Bone marrow (tissue), 2 donors: ENCODE measurements around the gene ZNF345.

ENCODE experiments used
- DNase-seq, 2 donors: peaks; one replicate each; lab custom pipeline; 2025; lab: John Stamatoyannopoulos, UW

Gene ZNF345

DNA sequence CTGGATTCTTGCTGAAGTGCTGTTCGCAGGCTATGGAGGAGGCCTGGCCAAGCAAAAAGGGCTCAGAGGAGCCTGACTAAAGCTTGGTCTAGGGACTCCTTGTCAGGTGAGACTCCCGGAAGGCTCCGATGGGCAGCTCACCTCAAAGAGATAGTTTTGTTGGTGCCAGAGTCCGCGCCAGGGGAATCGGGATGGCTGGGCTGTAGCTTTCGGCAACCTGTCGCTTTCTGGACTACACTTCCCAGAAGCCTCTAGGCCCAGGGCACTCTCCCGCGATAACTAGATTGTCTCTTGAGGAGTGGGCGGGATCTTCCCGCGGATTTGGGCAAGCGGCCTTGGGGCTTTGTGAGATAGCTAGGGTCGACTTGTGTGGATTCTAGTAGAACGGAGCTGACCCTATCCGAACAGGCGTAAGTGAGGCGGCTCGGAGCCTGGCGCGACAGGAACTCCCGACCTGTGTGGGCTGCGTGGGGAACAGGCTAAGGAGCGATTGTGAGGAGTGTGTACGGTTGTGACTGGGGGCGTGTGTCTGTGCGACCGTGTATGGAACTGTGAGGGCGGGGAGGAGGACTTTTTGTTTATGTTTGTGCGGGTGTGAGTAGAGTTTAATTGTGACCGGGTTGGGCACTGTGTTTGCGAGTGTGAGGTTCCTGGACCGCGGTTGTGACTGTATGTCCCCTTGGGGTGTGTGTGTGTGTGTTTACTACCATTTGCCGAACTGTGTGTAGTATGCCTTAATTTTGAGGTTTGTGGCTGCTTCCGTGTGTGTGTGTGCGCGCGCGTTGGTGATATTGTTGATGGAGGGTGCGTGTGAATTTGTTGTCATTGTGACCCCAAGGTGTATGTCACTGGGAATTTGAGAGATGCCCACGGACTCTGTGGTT is at the start of gene ZNF345:
Gene ZNF345, plus strand, starts transcription at position 318 of the 884 bp plus-strand sequence. CDS start 25,955 bp downstream, outside the sequence.
- peak; percentile 62 to 89 for DNase-seq

GRCh38 chr19:36805364-36805763 is 45.3 kb upstream of the ZNF345 start:
- no peak for DNase-seq

DNA sequence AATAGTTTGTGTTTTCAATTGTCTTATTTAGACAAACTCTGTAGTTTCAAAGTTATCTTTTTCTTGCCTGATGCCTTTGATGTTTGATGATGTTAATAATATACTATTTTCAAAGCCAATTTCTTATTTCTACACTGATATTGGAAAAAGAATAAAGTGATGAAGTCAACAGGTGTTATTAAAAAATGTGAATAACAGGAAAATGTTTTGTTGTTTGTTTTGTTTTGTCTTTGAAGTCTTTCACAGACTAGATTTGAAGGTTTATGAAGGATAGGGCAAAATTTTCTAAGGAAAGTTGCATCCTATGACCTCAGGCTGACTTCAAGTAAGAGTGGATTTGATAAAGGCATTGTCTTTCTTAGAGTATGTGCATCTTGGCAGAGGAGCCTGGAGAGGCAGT is 43.6 kb upstream of the ZNF345 start:
- DNase-seq = no peak

GRCh38 chr19:36819130-36819630 is 31.5 kb upstream of the ZNF345 start:
- no peak for DNase-seq

DNA sequence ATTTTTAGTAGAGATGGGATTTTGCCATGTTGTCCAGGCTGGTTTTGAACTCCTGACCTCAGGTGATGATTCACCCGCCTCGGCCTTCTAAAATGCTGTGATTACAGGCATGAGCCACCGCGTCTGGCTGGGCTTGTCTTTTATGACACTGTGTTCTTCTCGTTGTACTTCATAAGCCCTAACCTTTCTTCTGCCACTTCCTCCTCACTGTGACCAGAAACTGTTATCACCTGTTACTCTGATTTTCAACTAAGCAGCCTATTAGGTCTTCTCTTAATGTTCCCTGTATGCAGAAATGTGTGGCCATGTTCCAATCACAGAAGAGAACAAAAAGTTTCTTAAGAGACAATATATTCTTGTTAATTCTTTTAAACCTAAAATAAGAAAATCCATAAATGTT is 28.9 kb upstream of the ZNF345 start:
- no peak for DNase-seq

DNA sequence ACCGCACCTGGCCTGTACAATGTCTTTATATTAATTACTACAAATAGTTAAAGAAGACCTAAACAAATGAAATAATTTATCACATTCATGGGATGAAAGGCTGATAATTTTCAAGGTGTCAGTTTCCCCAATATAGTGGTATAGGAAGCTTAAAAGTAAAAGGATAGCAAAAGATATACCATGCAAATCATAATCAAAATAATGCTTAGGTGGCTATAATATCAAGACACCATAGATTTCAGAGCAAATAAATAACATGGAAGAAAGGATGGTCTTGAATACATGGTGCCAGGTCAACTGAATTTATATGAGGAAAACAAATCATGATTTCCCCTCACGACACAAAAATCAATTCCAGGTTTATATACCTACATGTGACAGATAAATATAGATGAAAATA is 17.2 kb upstream of the ZNF345 start:
- no peak for DNase-seq

DNA sequence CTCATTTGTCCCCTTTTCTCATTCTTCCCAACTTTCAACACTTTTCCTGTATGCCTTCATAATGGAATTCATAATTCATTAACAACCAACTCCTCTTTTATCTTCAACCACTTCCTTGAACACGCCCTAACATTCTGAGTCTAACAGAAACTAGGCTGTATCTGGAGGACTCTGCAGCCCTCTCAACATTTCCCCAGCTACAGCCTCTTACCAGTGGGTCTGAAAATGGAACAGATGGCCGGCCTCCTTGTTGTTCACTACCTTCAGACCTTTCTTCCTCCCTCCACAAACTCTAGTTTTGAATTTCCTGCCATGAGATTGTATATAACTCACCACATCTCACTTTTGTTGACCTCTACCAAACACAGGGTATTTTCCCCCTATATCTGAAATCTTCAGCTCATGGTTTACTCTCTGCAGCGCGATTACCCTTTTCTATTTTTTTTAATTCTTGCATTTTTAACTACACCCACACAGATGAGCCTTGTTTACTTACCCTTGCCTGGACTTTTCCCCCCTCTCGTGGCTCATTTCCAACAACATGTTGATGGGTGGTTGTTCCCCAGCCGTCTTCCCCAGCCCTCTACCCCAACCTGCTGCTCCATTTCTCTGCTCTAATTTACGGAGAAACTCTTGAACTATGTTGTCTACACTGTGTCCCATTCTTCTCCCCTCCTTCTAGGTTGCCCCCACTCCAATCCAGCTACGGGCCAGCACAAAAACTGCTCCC is 13.3 kb upstream of the ZNF345 start:
- no peak for DNase-seq

GRCh38 chr19:36837906-36838783 is 12.5 kb upstream of the ZNF345 start, which contains the start of gene ZNF790:
ZNF790 (minus strand) TSS chr19:36838387; CDS start chr19:36825619, 12,768 bp downstream.
- peak; percentile 49 to 90 for DNase-seq

GRCh38 chr19:36838784-36839324 is 11.8 kb upstream of the ZNF345 start:
- DNase-seq = no peak

DNA sequence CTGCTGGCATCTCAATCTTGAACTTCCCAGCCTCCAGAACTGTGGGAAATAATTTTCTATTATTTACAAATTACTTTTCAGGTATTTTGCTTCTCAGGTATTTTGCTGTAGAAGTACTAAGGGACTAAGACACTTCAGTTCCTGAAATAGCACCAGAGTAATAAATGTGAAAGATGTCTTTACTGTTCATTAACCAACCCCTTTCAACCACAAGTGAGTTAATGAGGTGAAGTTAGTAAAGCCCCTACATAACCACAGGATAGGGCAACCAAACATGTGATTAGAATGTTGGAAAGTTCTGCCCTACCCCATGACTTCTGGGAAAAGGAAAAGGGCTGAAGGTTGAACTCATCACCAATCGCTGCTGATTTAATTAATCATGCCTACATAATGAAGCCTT is 2.7 kb upstream of the ZNF345 start:
- DNase-seq = no peak

GRCh38 chr19:36849701-36850558 is 746 bp upstream of the ZNF345 start:
- DNase-seq = peak; percentile 58 to 75

GRCh38 chr19:36851898-36852297 is 1.2 kb downstream of the ZNF345 start:
- DNase-seq = no peak

- no peak for DNase-seq
Measured at GRCh38 chr19:36876993-36877938, 26.6 kb downstream of the ZNF345 start.

DNA sequence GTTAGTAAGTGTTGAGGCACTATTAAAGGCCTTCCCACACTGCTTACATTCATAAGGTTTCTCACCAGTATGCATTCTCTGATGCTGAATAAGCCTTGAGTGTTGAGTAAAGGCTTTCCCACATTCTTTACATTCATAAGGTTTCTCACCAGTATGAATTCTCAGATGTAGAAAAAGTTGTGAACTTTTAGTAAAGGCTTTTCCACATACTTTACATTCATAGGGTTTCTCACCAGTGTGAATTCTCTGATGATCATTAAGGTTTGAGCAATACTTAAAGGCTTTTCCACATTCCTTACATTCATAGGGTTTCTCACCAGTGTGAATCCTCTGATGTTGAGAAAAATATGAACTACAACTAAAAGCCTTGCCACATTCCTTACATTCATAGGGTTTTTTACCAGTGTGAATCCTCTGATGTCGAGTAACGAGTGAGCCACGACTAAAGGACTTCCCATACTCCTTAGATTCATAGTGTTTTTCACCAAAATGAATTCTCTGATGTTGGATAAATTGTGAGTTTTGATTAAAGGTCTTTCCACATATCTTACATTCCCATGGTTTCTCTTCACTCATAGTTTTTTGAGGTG is 41.2 kb downstream of the ZNF345 start:
- no peak for DNase-seq

DNA sequence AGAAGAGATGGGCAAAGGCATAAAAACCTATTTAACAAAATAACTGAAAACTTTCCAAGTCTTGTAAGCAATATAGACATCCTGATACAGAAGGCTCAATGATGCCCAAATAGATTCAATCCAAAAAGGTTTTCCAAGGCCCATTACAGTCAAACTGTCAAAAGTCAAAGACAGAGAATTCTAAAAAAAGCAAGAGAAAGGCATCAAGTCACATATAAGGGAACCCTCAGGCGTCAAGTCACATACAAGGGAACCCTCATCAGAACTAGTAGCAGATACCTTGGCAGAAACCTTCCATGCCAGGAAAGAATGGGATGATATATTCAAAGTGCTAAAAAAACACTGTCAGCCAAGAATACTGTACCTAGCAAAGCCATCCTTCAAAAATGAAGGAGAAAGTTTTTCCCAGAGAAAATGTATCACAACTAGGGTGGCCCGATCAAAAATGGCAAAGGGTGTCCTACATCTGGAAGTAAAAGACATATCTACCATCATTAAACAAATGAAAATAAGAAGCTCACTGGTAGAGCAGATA is 44.2 kb downstream of the ZNF345 start:
- DNase-seq = no peak

DNA sequence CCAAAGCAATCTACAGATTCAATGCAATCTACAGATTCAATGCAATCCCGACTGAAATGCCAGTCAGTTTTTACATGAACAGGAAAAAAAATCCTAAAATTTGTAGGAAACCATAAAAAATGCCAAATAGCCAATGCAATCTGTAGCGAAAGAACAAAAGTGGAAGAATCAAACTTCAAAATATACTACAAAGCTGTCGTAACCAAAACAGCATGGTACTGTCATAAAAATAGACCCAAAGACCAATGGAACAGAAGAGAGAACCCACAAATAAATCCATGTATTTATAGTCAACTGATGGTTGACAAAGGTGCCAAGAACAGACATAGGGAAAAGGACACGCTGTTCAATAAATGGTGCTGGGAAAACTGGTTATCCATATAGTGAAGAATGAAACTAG is 47.7 kb downstream of the ZNF345 start:
- DNase-seq = no peak

DNA sequence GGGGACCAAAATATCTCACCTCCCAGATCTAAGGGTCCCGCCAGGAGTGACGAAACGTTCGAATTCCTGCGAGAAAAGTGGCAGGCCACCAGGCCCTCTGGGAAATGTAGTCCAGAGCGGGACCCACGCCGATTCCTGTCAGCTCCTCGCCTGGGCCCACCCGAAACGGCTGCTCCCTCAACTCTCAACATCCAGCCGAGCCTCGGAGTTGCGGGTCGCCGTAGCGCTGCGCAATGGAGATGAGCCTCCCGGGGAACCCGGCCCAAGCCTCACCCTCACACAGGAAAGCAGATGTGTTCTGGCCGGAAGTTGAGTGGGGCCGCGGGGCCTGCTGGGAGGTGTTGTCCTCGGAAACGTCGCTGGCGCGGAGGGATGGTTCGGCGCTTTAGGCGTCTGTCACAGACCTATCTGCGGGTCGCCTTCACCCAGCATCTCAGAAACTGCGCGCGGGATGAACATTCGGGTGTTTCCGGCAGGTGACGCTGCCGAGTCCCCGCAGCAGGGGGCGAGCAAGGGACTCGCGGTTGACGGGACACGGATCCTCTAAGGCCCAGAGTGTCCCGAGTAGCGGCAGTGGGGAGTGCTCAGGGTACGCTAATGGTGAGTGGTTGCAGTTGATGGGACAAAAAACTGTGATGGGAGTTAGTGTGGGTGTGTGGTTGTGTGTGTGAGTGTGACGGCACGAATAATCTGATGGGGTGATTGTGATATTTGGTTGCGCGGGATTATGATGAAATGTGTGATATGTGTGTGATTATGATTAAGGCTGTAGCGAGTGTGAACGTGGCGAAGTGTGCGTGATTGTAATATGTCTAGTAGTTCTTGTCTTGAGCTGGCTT is 65.5 kb downstream of the ZNF345 start, which contains the start of the genes ZNF568 and ZNF829:
Gene ZNF568, plus strand, starts transcription at position 341 of the 839 bp plus-strand sequence. CDS start 6,439 bp downstream, outside the sequence.
Gene ZNF829, minus strand, starts transcription at position 300 of the 839 bp plus-strand sequence. CDS start 1,124 bp downstream, outside the sequence.
- DNase-seq = peak; percentile 69 to 86
